ENCODE data around the gene SH3D19.

The SH3D19 gene

GRCh38 chr4:151231915-151232595 lies 93.3 kb downstream of the SH3D19 start:
- no peak for DNase-seq (ENCODE audit: low read depth)

DNA sequence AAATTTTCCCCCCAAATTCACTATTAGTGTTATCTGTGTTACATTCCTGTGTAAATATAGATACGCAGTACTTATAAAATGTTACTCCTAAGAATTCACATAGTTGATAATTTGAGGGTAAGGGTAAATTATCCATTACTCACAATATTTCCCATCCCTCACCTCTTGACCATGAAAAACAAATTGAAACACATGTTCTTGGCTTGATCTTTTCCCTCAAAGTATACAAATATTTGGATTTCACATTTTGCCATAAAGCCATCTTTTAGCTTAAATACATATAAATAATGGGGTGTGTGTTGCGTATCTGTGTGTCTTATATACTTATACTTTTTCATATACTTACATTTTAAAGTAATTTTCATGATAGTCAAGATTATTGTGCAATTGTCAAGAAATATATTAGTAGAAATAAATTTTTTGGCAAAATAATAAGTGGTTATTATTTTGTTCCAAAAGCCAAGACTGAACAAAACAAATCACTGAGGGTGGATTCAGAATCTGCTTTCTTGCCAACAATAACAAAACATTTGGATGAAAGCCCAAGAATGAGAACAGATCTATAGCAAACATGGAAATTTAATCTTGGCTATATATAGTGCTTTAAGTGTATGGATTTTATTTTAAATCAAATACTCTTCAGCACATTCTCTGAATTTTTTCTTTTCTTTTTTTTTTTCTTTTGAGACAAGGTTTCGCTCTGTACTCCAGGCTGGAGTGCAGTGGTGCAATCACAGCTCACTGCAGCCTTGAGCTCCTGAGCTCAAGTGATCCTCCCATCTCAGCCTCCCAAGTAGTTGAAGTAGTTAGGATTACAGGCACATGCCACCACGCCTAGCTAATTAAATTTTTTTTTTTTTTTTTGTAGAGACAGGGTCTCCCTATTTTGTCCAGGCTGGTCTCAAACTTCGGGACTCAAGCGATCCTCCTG lies 97.0 kb downstream of the SH3D19 start:
- DNase-seq (ENCODE audit: low read depth): no peak

- DNase-seq (ENCODE audit: low read depth): no peak
Observed at GRCh38 chr4:151227731-151228130, 97.7 kb downstream of the SH3D19 start.

GRCh38 chr4:151227172-151227571 lies 98.2 kb downstream of the SH3D19 start:
- no peak for DNase-seq (ENCODE audit: low read depth)

DNA sequence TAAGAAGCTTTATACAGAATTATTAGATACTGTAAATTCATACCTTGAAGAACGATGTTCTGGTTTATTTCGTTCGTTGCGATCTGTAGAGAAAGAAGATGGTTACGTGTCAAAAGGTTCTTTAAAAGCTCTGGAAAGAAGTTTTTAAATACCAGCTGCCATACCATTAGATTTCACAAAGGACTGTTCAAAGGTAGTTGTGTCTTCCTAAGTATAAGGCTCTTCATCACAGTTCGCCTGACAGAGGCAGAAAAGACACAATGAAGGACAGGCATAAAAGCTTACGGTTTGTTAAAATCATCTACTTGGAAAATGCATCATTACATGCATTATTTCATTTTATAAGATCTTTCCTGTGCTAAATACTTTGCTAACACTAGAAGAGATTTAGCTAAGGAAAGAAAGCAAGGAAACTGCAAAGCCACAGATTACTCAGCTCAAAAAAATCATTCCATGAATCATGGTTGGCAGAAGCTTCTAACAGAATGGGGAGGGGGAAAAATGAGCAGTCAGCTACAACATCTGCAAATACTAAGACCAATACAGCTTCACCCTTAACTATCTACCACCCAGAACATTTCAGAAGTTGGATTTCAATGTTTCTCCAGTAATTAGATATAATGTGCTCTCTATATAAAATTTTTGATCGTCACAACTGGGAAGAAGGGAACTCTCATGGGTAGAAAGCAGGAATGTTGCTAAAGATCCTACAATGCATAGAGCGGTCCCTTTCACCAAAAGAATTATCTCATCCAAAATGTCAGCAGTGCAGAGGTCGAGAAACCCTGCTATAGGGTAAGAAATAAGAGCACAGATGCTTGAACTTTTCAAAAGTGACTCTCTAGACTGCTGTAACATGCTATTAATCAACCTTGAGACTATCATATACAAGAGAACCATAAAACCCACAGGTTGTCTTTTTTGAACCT lies 99.1 kb downstream of the SH3D19 start:
- no peak for DNase-seq (ENCODE audit: low read depth)

DNA sequence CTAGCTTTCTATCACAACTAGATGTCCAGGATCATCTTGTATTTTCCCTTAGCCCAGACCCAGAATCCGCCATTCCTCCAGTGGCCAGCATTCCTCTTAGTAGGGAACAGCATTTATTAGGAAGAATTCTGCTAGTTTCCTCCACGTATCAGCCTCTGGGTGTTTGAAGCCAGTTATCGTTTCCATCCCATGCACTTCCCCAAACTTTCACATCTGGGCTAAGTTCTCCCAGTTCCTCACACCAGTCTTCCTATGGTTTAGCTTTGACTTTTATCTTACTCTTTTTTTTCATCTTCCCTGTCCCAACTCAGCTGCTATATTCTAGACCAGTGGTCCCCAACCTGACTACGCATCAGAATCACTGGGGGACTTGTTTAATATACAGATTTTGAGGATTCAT lies 101.9 kb downstream of the SH3D19 start:
- no peak for DNase-seq (ENCODE audit: low read depth)

DNA sequence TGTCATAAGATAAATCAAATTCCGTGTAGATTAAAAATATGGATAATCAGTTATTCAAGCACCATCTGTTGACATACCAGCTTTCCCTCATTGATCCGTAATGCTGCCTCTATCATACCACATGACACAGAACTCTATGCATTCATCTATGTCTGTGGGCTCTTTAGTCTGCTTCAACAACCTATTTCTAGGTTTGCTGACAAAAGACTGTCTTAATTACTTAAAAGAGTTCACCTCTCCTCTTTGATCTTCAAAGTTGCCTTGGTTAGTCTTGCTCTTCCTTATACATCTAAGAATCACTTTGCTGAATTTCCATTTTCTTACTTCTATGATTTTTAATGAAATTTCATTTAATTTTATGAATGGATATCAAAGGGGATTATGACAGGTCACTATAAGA lies 105.5 kb downstream of the SH3D19 start:
- DNase-seq (ENCODE audit: low read depth): no peak

DNA sequence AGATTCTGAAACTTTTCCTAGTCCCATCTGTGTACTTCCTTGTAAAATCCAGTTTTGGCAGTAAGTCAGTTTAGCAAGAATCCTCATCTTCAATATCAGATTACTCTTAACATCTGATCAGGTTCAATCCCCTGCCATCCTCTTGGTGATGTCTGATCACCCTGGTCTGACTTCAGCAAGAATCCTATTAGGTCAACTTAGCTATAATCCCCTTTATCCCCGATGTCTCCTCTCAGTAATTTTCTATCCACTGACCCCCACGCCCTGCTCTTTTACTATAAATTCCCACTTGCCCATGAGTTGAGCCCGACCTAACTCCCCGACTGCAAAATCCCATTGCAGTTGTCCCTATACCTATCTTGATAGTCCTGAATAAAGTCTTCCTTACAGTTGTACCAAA lies 106.3 kb downstream of the SH3D19 start:
- DNase-seq (ENCODE audit: low read depth): no peak

GRCh38 chr4:151218343-151218742 lies 107.1 kb downstream of the SH3D19 start:
- DNase-seq (ENCODE audit: low read depth): no peak

DNA sequence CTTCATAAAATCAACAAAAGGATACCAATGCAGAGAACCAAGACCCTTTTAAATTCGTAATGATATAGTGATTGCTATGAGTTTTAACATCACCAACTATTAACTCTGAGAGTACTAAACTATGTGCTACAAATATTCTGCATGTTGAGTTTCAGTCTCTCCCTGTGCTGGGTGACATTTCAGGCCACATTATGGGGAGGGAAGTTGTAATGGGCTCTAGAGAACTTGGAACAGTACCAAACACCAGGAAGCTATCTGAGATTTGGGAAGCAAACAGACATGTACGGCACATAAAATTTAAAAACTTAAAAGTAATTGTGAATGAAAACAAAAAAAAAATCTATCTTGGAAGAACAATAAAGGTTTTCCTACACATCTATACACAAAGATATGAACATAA lies 108.1 kb downstream of the SH3D19 start:
- no peak for DNase-seq (ENCODE audit: low read depth)

- DNase-seq (ENCODE audit: low read depth): no peak
Observed at GRCh38 chr4:151215295-151215694, 110.1 kb downstream of the SH3D19 start.

DNA sequence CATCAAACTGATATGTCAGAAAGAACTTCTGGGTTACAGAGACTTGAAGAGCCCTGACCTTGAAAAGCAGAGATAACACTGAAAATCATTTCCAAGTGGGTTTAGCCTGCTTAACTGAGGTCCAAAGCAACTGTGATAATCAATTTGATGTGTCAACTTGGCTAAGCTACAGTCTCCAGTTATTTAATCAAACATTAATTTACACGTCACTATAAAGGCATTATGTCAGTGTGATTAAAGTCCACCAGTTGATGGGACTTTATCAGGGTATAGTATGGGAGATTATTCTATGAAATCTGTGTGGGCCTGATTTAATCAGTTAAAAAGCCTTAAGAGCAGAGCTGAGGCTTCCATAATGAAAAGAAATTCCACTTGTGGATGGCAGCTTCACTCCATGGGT lies 117.5 kb downstream of the SH3D19 start:
- no peak for DNase-seq (ENCODE audit: low read depth)

GRCh38 chr4:151207186-151207585 lies 118.2 kb downstream of the SH3D19 start:
- DNase-seq (ENCODE audit: low read depth): no peak

DNA sequence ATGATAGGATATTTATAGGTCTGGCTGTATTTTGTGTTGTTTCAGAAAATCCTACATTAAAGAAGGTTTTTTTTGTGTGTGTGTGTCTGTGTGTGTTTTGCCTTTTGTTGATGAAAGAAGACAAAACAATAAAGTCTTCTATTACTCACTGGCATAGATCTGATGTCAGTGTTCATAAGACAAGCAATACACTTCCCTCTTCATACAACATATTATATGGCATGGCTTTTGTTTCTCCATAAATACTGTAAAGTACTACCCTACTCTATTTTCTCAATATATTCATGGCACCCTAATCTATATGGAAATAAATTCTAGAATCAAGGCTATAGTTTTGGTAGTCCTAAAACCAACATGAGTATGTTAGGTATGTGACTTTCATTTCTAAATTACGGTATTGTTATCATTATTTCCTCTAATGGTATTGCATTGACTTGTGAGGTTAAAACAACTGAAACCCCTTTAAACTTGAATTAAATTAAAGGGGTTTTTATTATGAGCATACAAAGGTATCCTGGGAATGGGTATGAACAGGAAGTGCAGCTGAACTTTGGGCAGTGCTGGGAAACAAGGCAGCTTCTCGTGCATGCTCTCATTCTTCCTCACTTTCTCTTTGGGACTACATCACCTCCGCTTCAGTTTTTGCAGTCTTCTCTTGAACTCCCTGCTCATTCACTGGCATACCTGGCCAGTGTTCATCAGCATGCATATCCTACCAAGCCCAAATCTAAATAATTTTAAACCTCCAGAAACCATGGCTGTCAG lies 119.0 kb downstream of the SH3D19 start:
- no peak for DNase-seq (ENCODE audit: low read depth)

DNA sequence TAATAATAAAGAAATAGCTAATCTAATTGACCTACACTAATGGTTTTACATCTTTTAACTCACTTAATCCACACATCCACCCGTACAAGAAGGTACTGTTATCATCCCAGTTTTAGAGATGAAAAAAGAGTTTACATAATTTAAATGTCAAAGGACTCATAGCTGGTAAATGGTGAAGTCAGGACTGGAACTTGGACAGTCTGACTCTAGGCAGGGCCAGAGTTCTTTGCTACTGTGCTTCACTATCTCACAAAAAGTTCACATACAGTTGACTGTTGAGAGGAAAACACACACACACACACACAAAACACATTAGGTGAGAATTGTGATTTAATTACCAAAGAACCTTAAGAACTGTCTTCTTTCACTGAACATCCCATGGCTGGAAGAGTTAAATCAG lies 119.7 kb downstream of the SH3D19 start:
- DNase-seq (ENCODE audit: low read depth): no peak

DNA sequence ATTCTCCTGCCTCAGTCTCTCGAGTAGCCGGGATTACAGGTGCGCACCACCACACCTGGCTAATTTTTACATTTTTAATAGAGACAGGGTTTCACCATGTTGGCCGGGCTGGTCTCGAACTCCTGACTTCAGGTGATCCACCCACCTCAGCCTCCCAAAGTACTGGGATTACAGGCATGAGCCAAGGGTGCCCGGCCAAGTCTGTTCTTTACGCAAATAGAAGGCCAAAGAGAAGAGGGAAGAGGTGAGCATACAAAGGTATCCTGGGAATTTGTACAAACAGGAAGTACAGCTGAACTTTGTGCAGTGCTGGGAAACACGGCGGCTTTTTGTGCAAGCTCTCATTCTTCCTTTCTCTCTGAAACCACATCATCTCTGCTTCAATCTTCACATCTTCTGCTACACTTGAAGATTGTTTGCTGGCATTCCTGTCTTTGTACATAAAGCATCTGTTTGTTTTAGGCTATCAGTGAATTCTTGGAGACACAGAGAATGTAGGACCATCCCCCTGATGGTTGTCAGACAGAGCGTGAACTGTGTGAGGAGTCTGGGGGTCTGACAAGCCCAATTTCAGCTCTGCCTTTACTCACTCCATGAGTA lies 120.4 kb downstream of the SH3D19 start:
- no peak for DNase-seq (ENCODE audit: low read depth)

- no peak for DNase-seq (ENCODE audit: low read depth)
Observed at GRCh38 chr4:151202851-151203455, 122.5 kb downstream of the SH3D19 start.

GRCh38 chr4:151202381-151202780 lies 123.0 kb downstream of the SH3D19 start:
- DNase-seq (ENCODE audit: low read depth): no peak

- DNase-seq (ENCODE audit: low read depth): no peak
Observed at GRCh38 chr4:151199319-151200190, 125.8 kb downstream of the SH3D19 start.

- no peak for DNase-seq (ENCODE audit: low read depth)
Observed at GRCh38 chr4:151198748-151199147, 126.7 kb downstream of the SH3D19 start.

All from stimulated activated CD8-positive, alpha-beta memory T cell treated with anti-CD3 and anti-CD28 coated beads, Interleukin-15, amount 100 ng/mL, for 24 hours (primary cell).